GM19035 (cell line): ENCODE measurements around the gene C4orf36.

ENCODE experiments used
- ATAC-seq: cut with Tn5 transposase; IDR thresholded peaks from one replicate; pipeline ENCODE4 v1.9.1; 2021; ENCODE audit not compliant: unreplicated experiment

Gene C4orf36

GRCh38 chr4:86870442-86871069 is 21.7 kb downstream of the C4orf36 start:
- no peak for ATAC-seq

- no peak for ATAC-seq
These were observed 34.7 kb downstream of the C4orf36 start for GRCh38 chr4:86857341-86858052.

GRCh38 chr4:86856896-86857295 is 35.3 kb downstream of the C4orf36 start:
- no peak for ATAC-seq

GRCh38 chr4:86855572-86855971 is 36.6 kb downstream of the C4orf36 start:
- no peak for ATAC-seq

GRCh38 chr4:86853209-86853608 is 39.0 kb downstream of the C4orf36 start:
- no peak for ATAC-seq

- no peak for ATAC-seq
These were observed 43.2 kb downstream of the C4orf36 start, which contains the start of gene SLC10A6 for GRCh38 chr4:86848732-86849619. Gene SLC10A6 (minus strand): TSS chr4:86849384. CDS start chr4:86849115, 269 bp downstream.

GRCh38 chr4:86848136-86848535 is 44.1 kb downstream of the C4orf36 start:
- ATAC-seq: no peak

GRCh38 chr4:86847571-86847970 is 44.7 kb downstream of the C4orf36 start:
- ATAC-seq: no peak

GRCh38 chr4:86846921-86847320 is 45.3 kb downstream of the C4orf36 start:
- no peak for ATAC-seq

- ATAC-seq: no peak
These were observed 46.6 kb downstream of the C4orf36 start for GRCh38 chr4:86845593-86845992.

- no peak for ATAC-seq
These were observed 50.9 kb downstream of the C4orf36 start for GRCh38 chr4:86841309-86841708.

GRCh38 chr4:86840858-86841257 is 51.4 kb downstream of the C4orf36 start:
- ATAC-seq: no peak

GRCh38 chr4:86837691-86838503 is 54.3 kb downstream of the C4orf36 start:
- ATAC-seq: no peak

GRCh38 chr4:86835677-86836076 is 56.5 kb downstream of the C4orf36 start:
- ATAC-seq: no peak

GRCh38 chr4:86834901-86835300 is 57.3 kb downstream of the C4orf36 start:
- no peak for ATAC-seq

- ATAC-seq: no peak
These were observed 58.6 kb downstream of the C4orf36 start for GRCh38 chr4:86833615-86834014.

- no peak for ATAC-seq
These were observed 60.7 kb downstream of the C4orf36 start for GRCh38 chr4:86831262-86832130.
